PC-9 (cell line): ENCODE data around the gene SAMM50.

Source experiments
- EZH2 ChIP-seq: fragments of 200-600 bp; sonication (generic); IDR thresholded peaks from 2 replicates; pipeline ENCODE4 v1.8.0; 2017; ENCODE audit warnings: antibody characterized with exemption, low read depth
- TF ChIP-seq, protein P1 (sequence below): fragments of 200-600 bp; sonication (generic); conservative IDR thresholded peaks from 2 replicates; pipeline ENCODE4 v1.6.1; 2017; ENCODE audit warnings: mixed run types, antibody characterized with exemption, mild to moderate bottlenecking, moderate library complexity

DNA sequence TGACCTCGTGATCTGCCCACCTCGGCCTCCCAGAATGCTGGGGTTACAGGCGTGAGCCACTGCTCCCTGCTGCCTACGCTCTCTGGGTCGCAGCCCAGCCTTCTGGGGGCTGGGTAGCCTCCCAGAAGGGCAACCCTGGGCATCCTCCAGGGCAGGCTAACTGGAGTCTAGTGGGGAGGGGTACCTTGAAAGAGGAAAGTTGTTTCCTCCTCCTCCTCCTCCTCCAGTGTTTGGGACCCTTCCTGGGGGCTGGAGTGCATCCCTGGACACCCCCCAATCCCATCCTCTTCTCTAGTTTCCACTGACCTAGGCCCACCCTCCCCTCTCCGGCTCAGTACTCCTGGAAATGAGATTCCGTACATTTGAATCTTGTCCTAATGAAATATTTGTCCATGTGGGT lies 30.4 kb upstream of the SAMM50 start:
- no peak for TF ChIP-seq EZH2
- TF ChIP-seq, protein P1, sequence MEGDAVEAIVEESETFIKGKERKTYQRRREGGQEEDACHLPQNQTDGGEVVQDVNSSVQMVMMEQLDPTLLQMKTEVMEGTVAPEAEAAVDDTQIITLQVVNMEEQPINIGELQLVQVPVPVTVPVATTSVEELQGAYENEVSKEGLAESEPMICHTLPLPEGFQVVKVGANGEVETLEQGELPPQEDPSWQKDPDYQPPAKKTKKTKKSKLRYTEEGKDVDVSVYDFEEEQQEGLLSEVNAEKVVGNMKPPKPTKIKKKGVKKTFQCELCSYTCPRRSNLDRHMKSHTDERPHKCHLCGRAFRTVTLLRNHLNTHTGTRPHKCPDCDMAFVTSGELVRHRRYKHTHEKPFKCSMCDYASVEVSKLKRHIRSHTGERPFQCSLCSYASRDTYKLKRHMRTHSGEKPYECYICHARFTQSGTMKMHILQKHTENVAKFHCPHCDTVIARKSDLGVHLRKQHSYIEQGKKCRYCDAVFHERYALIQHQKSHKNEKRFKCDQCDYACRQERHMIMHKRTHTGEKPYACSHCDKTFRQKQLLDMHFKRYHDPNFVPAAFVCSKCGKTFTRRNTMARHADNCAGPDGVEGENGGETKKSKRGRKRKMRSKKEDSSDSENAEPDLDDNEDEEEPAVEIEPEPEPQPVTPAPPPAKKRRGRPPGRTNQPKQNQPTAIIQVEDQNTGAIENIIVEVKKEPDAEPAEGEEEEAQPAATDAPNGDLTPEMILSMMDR: no peak
